Activated T-cell treated with anti-CD3 and anti-CD28 coated beads, Interleukin-2, amount 50 U/mL, for 4 hours (primary cell): ENCODE data around the gene TEKTIP1. TPM values are rescaled to one million over a fixed set of nuclear protein-coding genes. Genes with fewer than 3 reads are reported as not detected.

Experiments used
- ATAC-seq, 2 donors: fragments of 200-7000 bp; cut with Tn5 transposase; one replicate each; pipeline ENCODE4 v1.10.0; 2021
- DNase-seq: peaks from one replicate; pipeline ENCODE4 v3.0.0-alpha.2; 2020
- H3K27me3 Mint-ChIP-seq: one replicate; pipeline ENCODE4 v1.8.0; 2021; ENCODE audit warnings: low read depth, mixed read lengths
- H3K36me3 Mint-ChIP-seq: one replicate; pipeline ENCODE4 v1.8.0; 2022; ENCODE audit warnings: mixed read lengths; ENCODE audit not compliant: insufficient read depth
- H3K4me1 Mint-ChIP-seq: one replicate; pipeline ENCODE4 v1.8.0; 2021; ENCODE audit warnings: low read depth, mixed read lengths
- H3K4me3 Mint-ChIP-seq: one replicate; pipeline ENCODE4 v1.8.0; 2021; ENCODE audit warnings: mild to moderate bottlenecking, moderate library complexity, mixed read lengths
- H3K9me3 Mint-ChIP-seq: one replicate; pipeline ENCODE4 v1.8.0; 2021; ENCODE audit warnings: mixed read lengths
- total RNA-seq, 3 donors: library from RNA; stranded (reverse); gene quantifications; one replicate each; pipeline ENCODE4 v1.2.1, GENCODE V29; 2021

Gene TEKTIP1
- total RNA-seq, 3 donors from 2014 or later, result 1.0 to 1.1 TPM; not detected in 1

GRCh38 chr19:3513229-3514140 is 25.5 kb upstream of the TEKTIP1 start:
- H3K9me3 Mint-ChIP-seq, result no peaks in the 10 kb centered on the region
- no peak overlapping the region for H3K4me3 Mint-ChIP-seq
- DNase-seq (no peak), ATAC-seq (no peak)
- no peaks in the 10 kb centered on the region for H3K27me3 Mint-ChIP-seq
- H3K36me3 Mint-ChIP-seq, result peaks cover 11% of the 10 kb centered on the region
- peaks cover 57% of the 10 kb centered on the region for H3K4me1 Mint-ChIP-seq

DNA sequence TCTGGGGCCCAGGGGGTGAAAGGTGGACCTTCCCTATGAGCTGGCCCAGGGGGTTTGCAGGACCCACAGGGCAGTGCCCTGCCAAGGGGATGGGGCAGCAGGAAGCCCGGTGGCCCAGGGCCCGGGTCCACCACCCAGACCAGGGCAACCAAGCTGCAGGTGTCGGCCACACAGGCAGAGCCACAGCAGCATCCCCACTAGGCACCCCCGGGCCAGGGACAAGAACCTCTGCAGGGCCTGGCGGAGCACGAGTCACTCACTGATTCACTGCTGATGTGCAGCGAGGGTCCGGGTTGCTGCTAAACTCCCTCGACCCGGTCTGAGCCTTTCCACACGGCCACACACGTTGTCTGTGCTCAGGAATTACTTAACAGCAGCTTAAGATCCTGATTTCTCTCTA is 24.0 kb upstream of the TEKTIP1 start:
- Mint-ChIP-seq H3K27me3 (no peaks in the 10 kb centered on the region), H3K9me3 (no peaks in the 10 kb centered on the region), H3K36me3 (no peaks in the 10 kb centered on the region), H3K4me3 (no peak overlapping the region), H3K4me1 (peaks cover 46% of the 10 kb centered on the region)
- ATAC-seq, result no peak
- no peak for DNase-seq

DNA sequence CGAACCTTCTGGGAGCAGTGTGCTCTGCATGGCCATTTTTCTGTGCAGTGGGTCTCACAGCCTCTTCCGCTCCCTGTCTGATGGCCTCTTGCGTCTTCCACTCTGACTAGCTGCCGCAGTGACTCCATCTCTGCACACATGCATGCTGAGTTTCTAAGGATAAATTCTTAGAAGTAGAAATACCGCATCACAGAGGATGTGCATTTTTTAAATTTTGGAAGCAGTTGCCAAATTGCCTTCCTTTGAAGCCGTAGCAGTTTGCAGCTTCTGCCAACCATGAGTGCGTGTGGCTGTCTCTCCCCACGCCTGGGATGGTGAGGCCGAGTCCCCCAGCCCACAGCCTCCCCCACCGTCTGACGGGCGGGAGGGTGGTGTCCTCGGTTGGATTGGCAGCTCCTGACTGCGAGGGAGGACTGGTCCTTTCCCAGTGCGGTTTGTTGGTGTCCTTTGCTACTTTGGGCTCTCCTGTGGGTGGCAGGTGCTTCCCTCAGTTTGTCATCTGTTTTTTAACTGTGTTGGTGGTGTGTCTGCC is 23.0 kb upstream of the TEKTIP1 start:
- no peaks in the 10 kb centered on the region for H3K27me3 Mint-ChIP-seq
- H3K36me3 Mint-ChIP-seq, result peaks cover 2% of the 10 kb centered on the region
- DNase-seq, result no peak
- H3K4me3 Mint-ChIP-seq, result no peak overlapping the region
- peaks cover 44% of the 10 kb centered on the region for H3K4me1 Mint-ChIP-seq
- no peak for ATAC-seq
- no peaks in the 10 kb centered on the region for H3K9me3 Mint-ChIP-seq

GRCh38 chr19:3516675-3517207 is 22.2 kb upstream of the TEKTIP1 start:
- H3K4me3 Mint-ChIP-seq, result no peak overlapping the region
- H3K9me3 Mint-ChIP-seq, result no peaks in the 10 kb centered on the region
- peak; percentile 48 to 59 for ATAC-seq
- no peaks in the 10 kb centered on the region for H3K27me3 Mint-ChIP-seq
- peaks cover 4% of the 10 kb centered on the region for H3K36me3 Mint-ChIP-seq
- peaks cover 42% of the 10 kb centered on the region for H3K4me1 Mint-ChIP-seq
- no peak for DNase-seq

DNA sequence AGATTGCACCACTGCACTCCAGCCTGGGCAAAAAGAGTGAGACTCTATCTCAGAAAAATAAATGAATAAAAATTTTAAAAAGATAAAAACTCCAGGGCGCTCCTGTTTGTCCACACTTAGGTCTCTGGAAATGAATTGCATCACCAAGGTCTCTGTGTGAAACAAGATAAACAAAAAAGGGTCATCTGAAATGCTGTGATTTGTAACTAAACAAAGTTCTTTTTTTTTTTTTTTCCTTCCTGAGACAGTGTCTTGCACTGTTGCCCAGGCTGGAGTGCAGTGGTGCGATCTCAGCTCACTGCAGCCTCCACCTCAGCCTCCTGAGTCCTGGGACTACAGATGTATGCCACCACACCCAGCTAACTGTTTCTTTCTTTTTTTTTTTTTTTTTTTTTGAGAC is 21.3 kb upstream of the TEKTIP1 start:
- Mint-ChIP-seq H3K4me3 (no peak overlapping the region), H3K27me3 (no peaks in the 10 kb centered on the region), H3K9me3 (no peaks in the 10 kb centered on the region), H3K36me3 (peaks cover 7% of the 10 kb centered on the region), H3K4me1 (peaks cover 40% of the 10 kb centered on the region)
- ATAC-seq (no peak), DNase-seq (no peak)

DNA sequence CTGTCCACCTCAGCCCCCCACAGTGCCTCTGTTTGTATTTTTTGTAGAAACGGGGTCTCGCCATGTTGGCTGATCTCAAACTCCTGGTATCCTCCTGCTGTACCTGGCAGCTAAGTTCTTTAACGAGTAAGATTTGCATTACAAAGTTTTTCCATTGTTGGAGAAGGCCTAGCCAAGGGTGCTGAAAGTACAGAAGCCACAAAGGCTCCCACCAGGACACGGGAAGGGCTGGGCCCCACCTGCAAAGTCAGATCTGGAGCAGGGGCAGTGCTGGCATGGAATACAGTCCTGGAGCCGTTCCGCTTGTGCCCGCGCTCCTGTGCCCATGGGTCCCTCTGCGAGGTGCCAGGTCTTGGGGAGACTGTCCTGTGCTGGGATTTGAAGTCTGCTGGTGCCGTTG is 20.7 kb upstream of the TEKTIP1 start:
- DNase-seq (no peak), ATAC-seq (no peak)
- Mint-ChIP-seq H3K27me3 (no peaks in the 10 kb centered on the region), H3K4me3 (no peak overlapping the region), H3K36me3 (peaks cover 7% of the 10 kb centered on the region), H3K4me1 (peaks cover 40% of the 10 kb centered on the region), H3K9me3 (no peaks in the 10 kb centered on the region)

- ATAC-seq (no peak), DNase-seq (no peak)
- peaks cover 38% of the 10 kb centered on the region for H3K4me1 Mint-ChIP-seq
- H3K36me3 Mint-ChIP-seq, result peaks cover 7% of the 10 kb centered on the region
- H3K27me3 Mint-ChIP-seq, result no peaks in the 10 kb centered on the region
- no peak overlapping the region for H3K4me3 Mint-ChIP-seq
- H3K9me3 Mint-ChIP-seq, result no peaks in the 10 kb centered on the region
Observed at GRCh38 chr19:3518659-3519058, 20.3 kb upstream of the TEKTIP1 start.

GRCh38 chr19:3519126-3519525 is 19.8 kb upstream of the TEKTIP1 start:
- ATAC-seq (no peak), DNase-seq (no peak)
- Mint-ChIP-seq H3K27me3 (no peaks in the 10 kb centered on the region), H3K4me1 (peaks cover 36% of the 10 kb centered on the region), H3K36me3 (peaks cover 7% of the 10 kb centered on the region), H3K4me3 (no peak overlapping the region), H3K9me3 (no peaks in the 10 kb centered on the region)

DNA sequence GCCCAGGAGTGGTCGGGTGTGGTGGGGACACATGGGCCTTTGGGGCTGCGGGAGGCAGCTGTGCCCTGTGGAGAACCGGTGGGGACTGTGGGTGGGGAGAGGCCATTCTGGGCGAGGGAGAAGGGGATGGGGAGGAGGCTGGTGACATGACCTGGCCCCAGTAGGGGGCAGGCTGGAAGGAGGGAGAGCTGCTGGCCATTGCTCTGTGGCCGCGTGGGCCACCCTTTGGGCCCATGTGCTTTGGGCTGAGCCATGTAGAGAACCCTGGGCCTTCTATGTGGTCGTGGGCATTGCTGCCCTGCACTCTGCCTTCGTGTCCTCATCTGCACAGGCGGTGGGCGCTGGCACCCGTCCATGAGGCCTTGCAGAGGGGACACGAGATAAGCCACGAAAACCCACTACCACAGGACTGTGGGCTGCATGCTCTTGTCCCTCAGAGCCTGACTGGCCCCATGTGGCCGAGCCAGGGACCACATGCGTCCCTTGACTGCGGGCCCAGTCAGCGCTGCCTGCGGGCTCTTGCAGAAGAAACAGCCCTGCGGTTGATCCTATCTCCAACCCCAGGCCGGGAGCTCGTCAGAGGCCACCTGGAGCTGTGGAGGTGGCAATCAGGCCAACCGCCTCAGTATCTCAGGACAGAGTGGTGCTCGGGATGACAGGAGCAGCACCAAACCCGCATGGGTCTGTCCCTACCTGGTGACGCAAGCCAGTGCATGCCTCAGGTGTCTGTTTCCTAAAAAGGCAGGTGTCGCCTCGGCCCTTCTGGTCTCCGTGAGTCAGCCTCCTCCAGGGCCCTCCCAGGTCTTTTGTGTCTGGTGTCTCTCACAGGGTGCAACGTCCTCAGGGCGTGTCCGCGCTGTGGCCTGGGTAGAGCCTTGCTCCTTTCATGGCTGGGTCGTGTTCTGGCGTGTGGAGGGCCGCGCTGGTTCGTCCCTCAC is 18.5 kb upstream of the TEKTIP1 start:
- H3K27me3 Mint-ChIP-seq, result no peaks in the 10 kb centered on the region
- no peak overlapping the region for H3K4me3 Mint-ChIP-seq
- ATAC-seq, result no peak
- peaks cover 9% of the 10 kb centered on the region for H3K36me3 Mint-ChIP-seq
- no peak for DNase-seq
- no peaks in the 10 kb centered on the region for H3K9me3 Mint-ChIP-seq
- H3K4me1 Mint-ChIP-seq, result peaks cover 28% of the 10 kb centered on the region

DNA sequence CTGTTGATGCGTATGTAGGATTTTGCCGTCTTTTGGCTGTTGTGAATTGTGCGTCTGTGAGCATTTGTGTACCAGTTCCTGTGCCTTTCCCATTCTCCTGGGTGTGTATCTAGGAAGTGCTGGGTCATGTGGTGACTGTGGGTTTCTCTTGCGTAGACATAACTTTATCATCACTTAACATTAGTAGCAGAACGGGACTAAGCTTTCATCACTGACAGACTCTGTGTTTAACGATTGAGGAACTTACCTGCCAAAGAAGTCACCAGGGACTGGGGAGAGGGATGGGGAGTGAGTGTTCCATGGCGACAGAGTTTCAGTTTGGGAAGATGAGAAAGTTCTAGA is 17.9 kb upstream of the TEKTIP1 start:
- DNase-seq (no peak), ATAC-seq (no peak)
- H3K9me3 Mint-ChIP-seq, result no peaks in the 10 kb centered on the region
- H3K27me3 Mint-ChIP-seq, result no peaks in the 10 kb centered on the region
- peaks cover 9% of the 10 kb centered on the region for H3K36me3 Mint-ChIP-seq
- peaks cover 21% of the 10 kb centered on the region for H3K4me1 Mint-ChIP-seq
- no peak overlapping the region for H3K4me3 Mint-ChIP-seq

DNA sequence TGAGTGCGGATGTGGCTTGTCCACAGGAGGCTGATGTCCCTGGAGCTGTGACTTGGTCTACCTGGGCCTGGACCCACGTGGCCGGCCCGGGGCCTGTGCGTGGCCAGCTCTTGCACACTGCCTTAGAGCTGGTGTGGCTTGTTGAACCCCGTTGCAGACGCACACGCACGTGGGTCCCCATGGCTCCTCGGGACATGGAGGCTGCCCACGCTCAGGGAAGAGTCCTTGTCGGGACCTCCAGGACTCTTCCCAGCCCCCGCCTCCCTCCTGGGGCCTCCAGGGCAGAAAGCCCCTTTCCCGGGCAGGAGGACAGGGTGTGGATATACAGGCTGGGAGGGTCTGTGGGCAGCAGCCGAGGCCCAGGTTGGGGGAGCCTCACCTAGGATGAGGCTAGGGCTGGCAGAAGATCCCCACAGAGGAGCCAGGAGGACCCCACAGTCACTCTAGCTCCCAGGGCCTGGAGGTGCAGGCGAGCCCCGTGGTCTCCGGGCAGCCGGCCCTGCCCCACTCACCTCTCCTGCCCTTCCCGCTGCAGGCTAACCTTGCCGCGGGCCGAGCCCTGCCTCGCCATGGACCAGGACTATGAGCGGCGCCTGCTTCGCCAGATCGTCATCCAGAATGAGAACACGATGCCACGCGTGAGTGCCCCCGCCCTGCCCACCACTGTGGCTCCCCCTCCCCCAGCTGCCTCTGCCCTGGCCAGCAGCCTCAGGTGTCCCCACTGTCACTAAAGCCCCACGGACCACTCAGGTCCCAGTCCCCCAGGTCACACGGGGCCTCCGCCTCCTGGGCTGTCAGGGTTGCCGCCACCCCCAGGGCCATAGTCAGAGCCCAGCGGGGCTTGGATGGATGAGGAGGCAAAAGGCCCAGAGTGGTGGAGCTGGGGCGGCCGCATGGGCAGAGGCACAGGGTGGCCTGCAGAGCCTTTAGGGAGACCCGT is 16.3 kb upstream of the TEKTIP1 start:
- H3K4me3 Mint-ChIP-seq, result no peak overlapping the region
- H3K9me3 Mint-ChIP-seq, result no peaks in the 10 kb centered on the region
- ATAC-seq (no peak), DNase-seq (no peak)
- H3K4me1 Mint-ChIP-seq, result peaks cover 11% of the 10 kb centered on the region
- H3K36me3 Mint-ChIP-seq, result peaks cover 9% of the 10 kb centered on the region
- no peaks in the 10 kb centered on the region for H3K27me3 Mint-ChIP-seq

- H3K4me1 Mint-ChIP-seq, result peaks cover 8% of the 10 kb centered on the region
- H3K4me3 Mint-ChIP-seq, result no peak overlapping the region
- DNase-seq, result no peak
- no peaks in the 10 kb centered on the region for H3K9me3 Mint-ChIP-seq
- no peak for ATAC-seq
- H3K36me3 Mint-ChIP-seq, result peaks cover 9% of the 10 kb centered on the region
- no peaks in the 10 kb centered on the region for H3K27me3 Mint-ChIP-seq
Observed at GRCh38 chr19:3523361-3524077, 15.5 kb upstream of the TEKTIP1 start.
